ENCODE data around the gene RNU6-9. TPM values are rescaled to one million over a fixed set of nuclear protein-coding genes. Genes with fewer than 3 reads are reported as not detected.

RNU6-9 gene
- polyA plus RNA-seq, 1 donor: not detected

DNA sequence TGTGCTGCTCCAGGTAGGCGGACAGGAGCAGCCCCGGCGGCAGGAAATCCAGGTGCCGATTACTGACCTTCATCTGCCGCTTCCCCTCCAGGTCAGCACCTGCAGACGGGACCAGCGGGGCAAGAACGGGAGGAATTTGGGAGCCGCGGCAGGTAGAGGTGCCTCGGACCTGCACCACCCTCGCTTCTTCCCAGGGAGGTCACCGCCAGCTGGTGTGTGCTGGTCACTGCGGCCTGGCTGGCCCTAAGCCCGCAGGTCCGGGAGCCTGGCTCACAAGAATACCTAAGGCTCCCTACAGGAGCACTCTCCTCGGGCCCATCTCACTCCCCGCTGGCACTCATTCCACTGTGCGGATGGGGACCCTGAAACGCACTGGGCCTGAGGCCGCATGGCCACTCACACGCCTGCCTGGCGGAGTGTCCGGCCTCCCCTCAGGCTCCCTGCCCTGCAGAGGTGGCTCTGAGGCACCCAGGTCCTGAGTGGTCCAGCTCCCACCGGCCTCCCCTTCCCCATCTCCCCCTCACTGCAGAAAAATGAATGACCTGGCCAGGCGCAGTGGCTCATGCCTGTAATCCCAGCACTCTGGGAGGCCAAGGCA is 4.3 kb downstream of the RNU6-9 start:
- DNase-seq (ENCODE audit: low read depth): no peak

DNA sequence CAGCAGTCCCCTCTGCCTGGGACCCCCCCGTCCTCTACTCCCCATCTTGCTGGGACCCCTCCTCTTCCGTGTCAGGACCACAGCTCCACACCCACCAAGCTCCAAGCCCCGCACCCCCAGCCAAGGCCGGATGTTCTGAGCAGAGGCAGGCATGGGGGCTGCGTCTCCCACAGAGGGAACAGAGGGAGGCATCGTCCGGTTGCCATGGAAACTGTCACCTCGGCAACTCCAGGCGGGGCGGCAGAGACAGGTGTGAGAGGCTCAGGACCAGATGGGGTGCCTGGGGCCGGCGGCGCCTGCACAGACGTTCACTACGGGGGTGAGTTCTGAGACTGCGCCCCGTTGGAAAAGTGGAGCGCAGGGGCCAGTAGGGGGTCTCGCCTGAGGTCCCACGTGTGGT is 5.4 kb downstream of the RNU6-9 start:
- no peak for DNase-seq (ENCODE audit: low read depth)

DNA sequence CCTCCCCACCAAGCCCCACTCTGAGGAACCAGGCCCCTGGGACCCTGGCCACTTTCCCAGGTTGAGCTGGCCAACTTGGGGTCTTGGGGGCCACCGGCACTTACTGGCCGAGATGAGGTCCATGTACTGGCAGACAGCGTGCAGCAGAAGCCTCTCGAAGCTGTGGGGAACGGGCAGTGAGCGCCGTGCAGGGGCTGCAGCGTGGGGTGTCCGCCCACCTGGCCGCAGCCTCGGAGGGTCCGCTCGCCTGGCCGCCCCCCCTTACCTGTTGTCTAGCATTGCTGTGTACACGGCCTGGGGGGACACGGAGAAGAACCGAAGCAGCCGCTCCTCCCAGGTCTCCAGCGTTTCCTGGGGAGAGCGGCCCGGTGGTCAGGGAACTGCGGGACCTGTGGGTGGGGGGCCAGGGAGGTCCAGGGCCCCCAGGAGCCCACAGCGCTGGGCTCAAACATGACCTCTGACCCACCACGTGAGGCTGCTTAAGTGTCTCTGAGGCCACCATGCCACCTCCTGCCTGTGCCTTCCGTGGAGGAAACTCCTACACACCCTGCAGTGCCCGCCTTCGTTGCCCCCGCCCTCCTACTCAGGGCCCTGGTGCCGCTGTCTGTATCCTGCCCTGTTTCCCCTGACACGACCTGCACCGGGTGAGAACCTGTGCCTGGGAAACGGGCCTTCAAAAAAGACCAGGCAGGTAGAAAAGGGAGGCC is 6.2 kb downstream of the RNU6-9 start:
- no peak for DNase-seq (ENCODE audit: low read depth)

GRCh38 chr19:900043-900301 is 6.7 kb downstream of the RNU6-9 start:
- DNase-seq (ENCODE audit: low read depth): no peak

GRCh38 chr19:900302-901111 is 7.2 kb downstream of the RNU6-9 start:
- no peak for DNase-seq (ENCODE audit: low read depth)

DNA sequence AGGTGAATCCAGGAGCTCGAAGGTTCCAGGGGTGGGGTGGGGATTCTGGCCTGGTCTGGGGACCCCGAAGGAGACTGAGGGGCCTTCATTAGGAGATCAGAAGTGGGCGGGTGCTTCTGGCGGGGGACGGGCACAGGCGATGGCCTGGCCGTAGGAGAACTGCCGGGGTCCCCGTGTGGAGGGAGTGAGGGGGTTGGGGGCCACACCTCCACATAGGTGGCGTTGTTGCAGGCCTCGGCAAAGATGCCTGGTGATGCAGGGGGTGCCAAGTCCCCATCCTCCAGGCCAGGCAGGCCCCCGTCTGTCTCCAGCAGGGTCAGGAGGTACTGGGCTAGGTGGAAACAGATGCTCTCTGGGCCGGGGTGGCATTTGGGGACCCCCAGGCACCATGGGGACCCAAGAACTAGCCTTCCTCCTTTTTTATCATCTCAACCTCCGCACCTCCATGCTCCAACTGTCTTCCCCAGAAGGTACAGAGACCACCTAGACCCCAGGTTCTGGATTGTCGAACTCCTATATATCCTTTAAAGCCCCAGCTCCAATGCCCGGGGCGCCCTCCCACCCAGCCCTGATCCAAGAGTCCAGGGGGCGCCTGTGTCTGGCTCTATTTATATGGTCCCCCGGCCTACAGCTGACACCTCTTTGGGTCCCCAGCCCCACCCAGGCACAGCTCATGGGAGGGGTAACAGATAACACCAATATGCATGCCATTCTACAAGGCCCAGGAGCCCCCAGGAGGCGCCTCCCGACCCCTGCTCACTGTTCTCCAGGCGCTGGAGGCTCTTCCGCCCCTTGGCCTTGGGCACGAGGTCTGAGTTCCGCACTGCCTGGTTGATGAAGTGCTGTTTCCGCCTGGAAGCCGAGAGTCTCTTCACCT is 8.2 kb downstream of the RNU6-9 start:
- DNase-seq (ENCODE audit: low read depth): no peak

GRCh38 chr19:902093-902370 is 8.7 kb downstream of the RNU6-9 start:
- DNase-seq (ENCODE audit: low read depth): no peak

- DNase-seq (ENCODE audit: low read depth): no peak
These were observed 9.4 kb downstream of the RNU6-9 start for GRCh38 chr19:902446-903226.

DNA sequence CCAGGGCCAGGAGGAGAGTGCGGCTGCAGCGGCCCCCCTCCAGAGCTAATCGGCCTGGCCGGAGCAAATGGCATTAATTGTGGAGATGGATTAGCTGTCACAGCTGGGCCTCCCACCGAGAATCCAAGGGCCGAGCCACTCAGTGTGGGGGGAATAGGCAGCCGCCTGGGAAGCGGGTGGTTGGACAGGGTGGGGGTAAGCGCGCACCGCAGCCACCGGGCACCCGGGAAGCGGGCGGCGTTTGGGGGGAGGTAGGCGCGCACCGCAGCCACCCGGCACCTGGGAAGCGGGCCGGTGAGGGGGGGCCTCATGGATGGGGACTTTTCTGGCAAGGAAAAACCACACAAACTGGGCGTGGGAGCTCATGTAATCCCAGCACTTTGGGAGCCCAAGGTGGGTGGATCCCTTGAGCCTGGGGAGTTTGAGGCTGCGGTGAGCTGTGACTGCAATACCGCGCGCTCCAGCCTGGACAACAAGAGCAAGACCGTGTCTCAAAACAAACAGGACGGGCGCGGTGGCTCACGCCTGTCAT is 10.0 kb downstream of the RNU6-9 start:
- DNase-seq (ENCODE audit: low read depth): no peak

- no peak for DNase-seq (ENCODE audit: low read depth)
These were observed 11.3 kb downstream of the RNU6-9 start for GRCh38 chr19:904545-904944.

- no peak for DNase-seq (ENCODE audit: low read depth)
These were observed 13.2 kb downstream of the RNU6-9 start for GRCh38 chr19:906480-906879.

- no peak for DNase-seq (ENCODE audit: low read depth)
These were observed 14.0 kb downstream of the RNU6-9 start for GRCh38 chr19:907183-907853.

GRCh38 chr19:911197-912033 is 18.1 kb downstream of the RNU6-9 start:
- no peak for DNase-seq (ENCODE audit: low read depth)

DNA sequence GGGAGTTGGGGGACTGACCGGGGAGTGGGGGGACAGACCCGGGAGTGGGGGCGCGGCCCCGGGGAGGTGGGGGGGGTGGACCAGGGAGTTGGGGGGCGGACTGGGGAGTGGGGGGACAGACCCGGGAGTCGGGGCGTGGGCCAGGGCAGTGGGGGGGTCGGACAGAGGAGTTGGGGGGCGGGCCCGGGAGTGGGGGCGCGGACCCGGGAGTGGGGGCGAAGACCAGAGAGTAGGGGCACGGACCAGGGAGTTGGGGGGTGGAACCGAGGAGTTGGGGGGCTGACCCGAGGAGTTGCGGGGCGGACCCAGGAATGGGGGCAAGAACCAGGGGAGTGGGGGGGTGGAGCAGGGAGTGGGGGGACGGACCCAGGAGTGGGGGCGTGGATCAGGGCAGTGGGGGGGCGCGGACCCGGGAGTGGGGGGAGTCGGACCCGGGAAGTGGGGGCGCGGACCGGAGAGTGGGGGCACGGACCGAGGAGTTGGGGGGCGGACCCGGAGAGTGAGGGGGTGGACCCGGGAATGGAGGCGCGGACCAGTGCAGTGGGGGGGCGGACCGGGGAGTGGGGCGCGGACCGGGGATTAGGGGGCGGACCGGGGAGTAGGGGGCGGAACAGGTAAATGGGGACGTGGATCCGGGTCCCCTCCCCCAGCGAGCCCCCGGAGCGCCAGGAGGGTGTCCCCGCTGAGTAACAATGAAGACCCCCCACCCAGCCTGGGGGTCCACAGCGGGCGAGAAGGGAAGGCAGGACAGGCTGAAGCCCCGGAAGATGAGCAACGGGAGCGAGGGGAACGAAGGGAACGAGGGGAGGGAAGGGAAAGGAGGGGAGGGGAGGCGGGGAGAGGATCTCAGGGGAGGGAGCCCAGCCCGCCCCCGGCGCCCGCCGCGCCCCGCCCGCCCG is 19.1 kb downstream of the RNU6-9 start:
- no peak for DNase-seq (ENCODE audit: low read depth)

DNA sequence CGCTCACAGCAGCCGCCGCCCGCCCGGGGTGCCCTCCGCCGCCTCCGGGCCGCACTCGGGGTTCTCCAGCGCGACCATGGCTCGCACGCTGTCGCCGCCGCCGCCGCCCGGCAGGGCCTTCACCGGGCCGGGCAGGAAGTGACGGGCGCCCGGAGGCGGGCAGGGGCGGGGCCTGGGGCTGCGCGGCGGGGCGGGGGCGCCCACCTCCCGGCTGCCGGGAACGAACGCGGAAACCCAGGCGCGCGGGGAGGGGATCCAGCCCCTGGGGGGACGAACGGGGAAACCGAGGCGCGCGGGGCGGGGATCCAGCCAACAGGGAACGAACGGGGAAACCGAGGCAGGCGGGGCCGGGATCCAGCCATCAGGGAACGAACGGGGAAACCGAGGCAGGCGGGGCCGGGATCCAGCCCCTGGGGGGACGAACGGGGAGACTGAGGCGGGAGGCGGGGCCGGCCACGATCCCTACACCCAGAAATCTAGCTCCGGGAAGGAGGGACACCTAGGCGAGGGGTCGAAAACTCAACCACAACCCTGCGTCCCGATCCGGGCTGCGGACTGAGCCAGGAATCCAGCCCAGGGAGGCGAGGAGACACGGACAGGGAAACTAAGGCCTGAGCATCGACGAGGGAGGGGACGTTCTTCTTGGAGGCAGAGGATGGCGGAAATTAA is 19.9 kb downstream of the RNU6-9 start, which contains the start of gene R3HDM4:
R3HDM4 (minus strand) TSS at position 140 of the 669 bp plus-strand sequence; CDS start at position 78, 62 bp downstream.
- DNase-seq (ENCODE audit: low read depth): no peak

DNA sequence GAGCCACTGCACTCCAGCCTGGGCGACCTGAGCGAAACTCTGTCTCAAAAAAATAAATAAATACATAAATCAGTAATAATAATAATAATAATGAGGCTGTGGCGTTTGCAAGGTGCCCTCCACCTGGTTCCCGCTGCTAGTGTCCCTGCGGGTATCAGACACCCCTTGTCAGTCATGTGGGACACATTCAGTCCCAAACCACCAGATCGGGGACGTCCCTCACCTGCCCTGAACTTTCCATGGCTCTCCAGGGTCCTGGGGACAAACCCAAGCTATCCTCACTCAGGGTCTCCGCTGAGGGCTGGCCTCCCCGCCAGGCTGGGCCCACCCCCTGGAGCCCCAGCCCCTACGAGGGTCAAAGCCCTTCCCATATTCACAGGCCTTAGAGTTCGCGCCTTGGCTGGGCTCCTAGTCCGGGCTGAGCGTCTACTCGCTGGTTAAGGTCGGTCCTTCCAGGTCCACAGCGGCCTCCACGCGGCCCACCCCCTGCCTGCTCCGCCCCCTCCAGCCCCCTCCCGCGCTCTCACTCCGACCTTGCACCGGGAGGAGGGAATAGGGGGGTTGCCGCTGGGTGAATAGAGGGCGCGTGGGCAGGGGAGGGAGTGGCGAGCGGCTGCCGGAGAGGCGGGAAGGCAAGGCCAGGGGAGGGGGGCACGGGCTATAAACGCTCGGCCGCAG is 23.5 kb downstream of the RNU6-9 start:
- DNase-seq (ENCODE audit: low read depth): no peak
